Measurements from ENCODE around the gene CGNL1.

CGNL1 gene

DNA sequence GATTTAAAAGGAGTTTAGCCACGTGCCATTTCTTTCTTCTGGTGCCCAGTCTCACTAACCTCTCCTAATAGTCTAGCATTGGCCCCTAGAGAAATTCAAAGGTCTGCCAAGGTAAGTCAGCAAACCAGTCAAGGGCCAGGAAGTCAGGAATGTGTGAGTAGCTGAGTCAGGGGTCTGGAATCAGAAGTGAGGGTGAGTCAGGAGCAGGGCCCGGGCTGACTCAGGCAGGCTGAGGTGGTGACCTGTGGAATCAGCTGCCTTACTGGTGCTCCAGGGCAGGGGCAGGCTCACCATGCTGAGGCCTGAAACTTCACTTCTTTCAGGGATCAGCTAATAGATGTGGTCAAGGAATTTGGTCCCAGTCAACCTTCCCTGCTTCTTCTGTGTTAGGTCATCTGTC, 109.6 kb downstream of the CGNL1 start:
- TF ChIP-seq ZBTB7A (IDR thresholded peaks at IDR 0.05; ENCODE audit: low read depth) = no peak
- TF ChIP-seq EP300 (IDR thresholded peaks at IDR 0.05; ENCODE audit: borderline replicate concordance) = peak; percentile 76
- TF ChIP-seq, protein P1, sequence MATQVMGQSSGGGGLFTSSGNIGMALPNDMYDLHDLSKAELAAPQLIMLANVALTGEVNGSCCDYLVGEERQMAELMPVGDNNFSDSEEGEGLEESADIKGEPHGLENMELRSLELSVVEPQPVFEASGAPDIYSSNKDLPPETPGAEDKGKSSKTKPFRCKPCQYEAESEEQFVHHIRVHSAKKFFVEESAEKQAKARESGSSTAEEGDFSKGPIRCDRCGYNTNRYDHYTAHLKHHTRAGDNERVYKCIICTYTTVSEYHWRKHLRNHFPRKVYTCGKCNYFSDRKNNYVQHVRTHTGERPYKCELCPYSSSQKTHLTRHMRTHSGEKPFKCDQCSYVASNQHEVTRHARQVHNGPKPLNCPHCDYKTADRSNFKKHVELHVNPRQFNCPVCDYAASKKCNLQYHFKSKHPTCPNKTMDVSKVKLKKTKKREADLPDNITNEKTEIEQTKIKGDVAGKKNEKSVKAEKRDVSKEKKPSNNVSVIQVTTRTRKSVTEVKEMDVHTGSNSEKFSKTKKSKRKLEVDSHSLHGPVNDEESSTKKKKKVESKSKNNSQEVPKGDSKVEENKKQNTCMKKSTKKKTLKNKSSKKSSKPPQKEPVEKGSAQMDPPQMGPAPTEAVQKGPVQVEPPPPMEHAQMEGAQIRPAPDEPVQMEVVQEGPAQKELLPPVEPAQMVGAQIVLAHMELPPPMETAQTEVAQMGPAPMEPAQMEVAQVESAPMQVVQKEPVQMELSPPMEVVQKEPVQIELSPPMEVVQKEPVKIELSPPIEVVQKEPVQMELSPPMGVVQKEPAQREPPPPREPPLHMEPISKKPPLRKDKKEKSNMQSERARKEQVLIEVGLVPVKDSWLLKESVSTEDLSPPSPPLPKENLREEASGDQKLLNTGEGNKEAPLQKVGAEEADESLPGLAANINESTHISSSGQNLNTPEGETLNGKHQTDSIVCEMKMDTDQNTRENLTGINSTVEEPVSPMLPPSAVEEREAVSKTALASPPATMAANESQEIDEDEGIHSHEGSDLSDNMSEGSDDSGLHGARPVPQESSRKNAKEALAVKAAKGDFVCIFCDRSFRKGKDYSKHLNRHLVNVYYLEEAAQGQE (IDR thresholded peaks at IDR 0.05; ENCODE audit: low read depth) = no peak
- TF ChIP-seq CREB1 (IDR thresholded peaks at IDR 0.05; ENCODE audit: low read depth) = no peak
- TF ChIP-seq NFIC (IDR thresholded peaks at IDR 0.05) = peak; percentile 52; the same call in 1 of the 2 replicates
- peak; percentile 16; the same call in 1 of the 2 replicates for TF ChIP-seq RAD21 (IDR thresholded peaks at IDR 0.05; ENCODE audit: low read depth)
- TF ChIP-seq, protein P2, sequence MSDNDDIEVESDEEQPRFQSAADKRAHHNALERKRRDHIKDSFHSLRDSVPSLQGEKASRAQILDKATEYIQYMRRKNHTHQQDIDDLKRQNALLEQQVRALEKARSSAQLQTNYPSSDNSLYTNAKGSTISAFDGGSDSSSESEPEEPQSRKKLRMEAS (IDR thresholded peaks at IDR 0.05) = peak; percentile 24; the same call in 1 of the 2 replicates
- TF ChIP-seq CEBPB (IDR thresholded peaks at IDR 0.05) = no peak; the same call in 1 of the 2 replicates
- peak; percentile 88 for TF ChIP-seq TEAD4 (IDR thresholded peaks at IDR 0.05)
- no peak for TF ChIP-seq YY1 (IDR thresholded peaks at IDR 0.05; ENCODE audit: low read depth)
- TF ChIP-seq TCF12 (IDR thresholded peaks at IDR 0.05; ENCODE audit: low read depth) = peak; percentile 53; the same call in 1 of the 2 replicates

DNA sequence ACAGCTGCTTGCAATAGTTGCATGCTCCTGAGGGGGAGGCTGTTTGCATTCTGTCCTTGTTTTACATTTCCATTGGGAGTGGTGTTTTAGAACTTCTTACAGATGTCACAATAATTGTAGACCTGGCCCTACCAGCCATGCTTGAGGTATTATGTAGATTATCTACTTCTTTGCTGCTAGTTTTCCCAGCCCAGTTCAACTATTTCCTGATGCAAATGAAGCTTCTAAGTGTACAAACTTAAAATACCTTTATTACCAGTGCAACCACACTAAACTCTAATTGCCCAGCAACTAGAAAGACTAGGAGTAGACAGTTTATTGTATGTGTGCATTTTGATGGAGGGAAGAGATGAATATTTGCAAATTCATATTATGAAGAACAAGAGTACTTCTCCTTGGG, 110.5 kb downstream of the CGNL1 start:
- no peak for TF ChIP-seq FOXM1 (IDR thresholded peaks at IDR 0.05; ENCODE audit: borderline replicate concordance, low read depth)
- no peak for TF ChIP-seq CREB1 (IDR thresholded peaks at IDR 0.05; ENCODE audit: low read depth)
- TF ChIP-seq, protein P2 (IDR thresholded peaks at IDR 0.05) = no peak
- TF ChIP-seq EP300 (IDR thresholded peaks at IDR 0.05; ENCODE audit: borderline replicate concordance) = no peak
- TF ChIP-seq, protein P1 (IDR thresholded peaks at IDR 0.05; ENCODE audit: low read depth) = no peak

GRCh38 chr15:57489122-57489521, 112.8 kb downstream of the CGNL1 start:
- TF ChIP-seq NFIC (IDR thresholded peaks at IDR 0.05) (no peak), EP300 (IDR thresholded peaks at IDR 0.05; ENCODE audit: borderline replicate concordance) (no peak), TAF1 (IDR thresholded peaks at IDR 0.05; ENCODE audit: low read depth) (no peak), RAD21 (IDR thresholded peaks at IDR 0.05; ENCODE audit: low read depth) (no peak), FOXM1 (IDR thresholded peaks at IDR 0.05; ENCODE audit: borderline replicate concordance, low read depth) (no peak), EGR1 (IDR thresholded peaks at IDR 0.05) (no peak), TCF12 (IDR thresholded peaks at IDR 0.05; ENCODE audit: low read depth) (no peak), CEBPB (IDR thresholded peaks at IDR 0.05) (no peak), CREB1 (IDR thresholded peaks at IDR 0.05; ENCODE audit: low read depth) (no peak), ZBTB7A (IDR thresholded peaks at IDR 0.05; ENCODE audit: low read depth) (no peak), USF1 (IDR thresholded peaks at IDR 0.05) (no peak)
- TF ChIP-seq, protein P2 (IDR thresholded peaks at IDR 0.05) = no peak
- TF ChIP-seq, protein P1 (IDR thresholded peaks at IDR 0.05; ENCODE audit: low read depth) = no peak

GRCh38 chr15:57493351-57493750, 117.0 kb downstream of the CGNL1 start:
- TF ChIP-seq CREB1 (IDR thresholded peaks at IDR 0.05; ENCODE audit: low read depth) (no peak), NFIC (IDR thresholded peaks at IDR 0.05) (no peak), EGR1 (IDR thresholded peaks at IDR 0.05) (no peak), CEBPB (IDR thresholded peaks at IDR 0.05) (no peak), RAD21 (IDR thresholded peaks at IDR 0.05; ENCODE audit: low read depth) (no peak), USF1 (IDR thresholded peaks at IDR 0.05) (no peak), YY1 (IDR thresholded peaks at IDR 0.05; ENCODE audit: low read depth) (no peak), ZBTB7A (IDR thresholded peaks at IDR 0.05; ENCODE audit: low read depth) (no peak), EP300 (IDR thresholded peaks at IDR 0.05; ENCODE audit: borderline replicate concordance) (no peak), TCF12 (IDR thresholded peaks at IDR 0.05; ENCODE audit: low read depth) (no peak), TAF1 (IDR thresholded peaks at IDR 0.05; ENCODE audit: low read depth) (no peak), TEAD4 (IDR thresholded peaks at IDR 0.05) (no peak), FOXM1 (IDR thresholded peaks at IDR 0.05; ENCODE audit: borderline replicate concordance, low read depth) (no peak)
- TF ChIP-seq, protein P2 (IDR thresholded peaks at IDR 0.05) = no peak
- TF ChIP-seq, protein P1 (IDR thresholded peaks at IDR 0.05; ENCODE audit: low read depth) = no peak
